K562 (cell line): Measurements from ENCODE around the gene TVP23A.

ENCODE experiments used
- GABPA ChIP-seq: fragments of 200-800 bp; sonication (Bioruptor generic); conservative IDR thresholded peaks from 2 replicates; pipeline ENCODE4 v1.6.1; 2016; ENCODE audit warnings: low read depth, missing genetic modification characterization, missing compliant biosample characterization
- KLF6 ChIP-seq: fragments of 250-450 bp; sonication (Bioruptor Pico); IDR thresholded peaks from 2 replicates; pipeline ENCODE4 v1.4.0; 2020; ENCODE audit warnings: mild to moderate bottlenecking, moderate library complexity, borderline replicate concordance
- NCOA4 ChIP-seq: fragments of 450-650 bp; IDR thresholded peaks from 2 replicates; pipeline ENCODE4 v1.6.1; 2018; ENCODE audit warnings: mild to moderate bottlenecking; ENCODE audit not compliant: partially characterized antibody
- NFATC3 ChIP-seq: fragments of 450-650 bp; IDR thresholded peaks from 2 replicates; pipeline ENCODE4 v1.6.1; 2017; ENCODE audit warnings: mild to moderate bottlenecking
- ZNF124 ChIP-seq: sonication (generic); formaldehyde crosslinking; IDR thresholded peaks from 2 replicates; pipeline ENCODE4 v1.8.1; 2022; ENCODE audit warnings: missing genetic modification reagents
- ZNF780A ChIP-seq: fragments of 250-450 bp; sonication (Bioruptor Pico); IDR thresholded peaks from 2 replicates; pipeline ENCODE4 v1.5.0; 2021; ENCODE audit warnings: mild to moderate bottlenecking
- TF ChIP-seq, protein P1 (sequence below), 2 experiments: fragments of 450-650 bp; formaldehyde crosslinking in 1 of 2; IDR thresholded peaks; 2 replicates each; pipeline versions ENCODE4 v1.4.0 to v1.6.1; 2014 to 2020; ENCODE audit warnings: mild to moderate bottlenecking in 2 of 2, borderline replicate concordance in 1 of 2, low read depth in 1 of 2
- TF ChIP-seq, protein P2 (sequence below), 3 experiments: IDR thresholded peaks in 2 of 3; conservative IDR thresholded peaks in 1 of 3; 2 replicates each; pipeline ENCODE4 v1.5.1; 2011 to 2012; ENCODE audit warnings: low read length in 3 of 3, mild to moderate bottlenecking in 3 of 3, control low read depth in 2 of 3, improper control_type of control experiment in 1 of 3, inconsistent platforms in 1 of 3, low read depth in 1 of 3, mixed read lengths in 1 of 3, moderate library complexity in 1 of 3; ENCODE audit not compliant: insufficient read depth in 2 of 3
- TF ChIP-seq, protein P3 (sequence below): sonication (generic); IDR thresholded peaks from 2 replicates; pipeline ENCODE4 v1.6.1; 2016
- TF ChIP-seq, protein P4 (sequence below): fragments of 450-650 bp; conservative IDR thresholded peaks from 2 replicates; pipeline ENCODE4 v1.6.1; 2016; ENCODE audit warnings: missing genetic modification characterization, low read depth, mild to moderate bottlenecking, missing compliant biosample characterization, moderate library complexity

DNA sequence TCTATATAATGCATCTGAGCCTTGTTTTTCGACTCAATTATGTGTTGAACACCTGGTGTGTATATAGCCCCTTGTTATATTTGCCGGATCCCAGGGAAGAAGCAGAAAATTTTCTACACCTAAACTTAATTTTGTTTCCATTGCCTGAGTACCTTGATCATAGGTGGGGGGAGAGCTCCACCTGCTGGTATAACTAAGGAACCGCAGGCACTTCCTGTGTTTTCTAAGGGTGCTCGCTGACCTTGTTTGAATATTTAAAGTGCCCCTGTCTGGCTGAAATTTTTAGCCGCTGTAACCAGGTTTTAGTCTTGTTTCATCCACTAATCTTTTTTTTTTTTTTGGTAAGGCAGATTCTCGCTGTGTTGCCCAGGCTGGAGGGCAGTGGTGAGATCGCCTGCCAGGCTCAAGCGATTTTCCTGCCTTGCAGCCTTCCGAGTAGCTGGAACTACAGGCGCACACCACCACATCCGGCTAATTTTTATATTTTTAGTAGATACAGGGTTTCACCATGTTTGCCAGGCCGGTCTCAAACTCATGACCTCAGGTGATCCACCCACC is 81.4 kb downstream of the TVP23A start:
- TF ChIP-seq, protein P1, sequence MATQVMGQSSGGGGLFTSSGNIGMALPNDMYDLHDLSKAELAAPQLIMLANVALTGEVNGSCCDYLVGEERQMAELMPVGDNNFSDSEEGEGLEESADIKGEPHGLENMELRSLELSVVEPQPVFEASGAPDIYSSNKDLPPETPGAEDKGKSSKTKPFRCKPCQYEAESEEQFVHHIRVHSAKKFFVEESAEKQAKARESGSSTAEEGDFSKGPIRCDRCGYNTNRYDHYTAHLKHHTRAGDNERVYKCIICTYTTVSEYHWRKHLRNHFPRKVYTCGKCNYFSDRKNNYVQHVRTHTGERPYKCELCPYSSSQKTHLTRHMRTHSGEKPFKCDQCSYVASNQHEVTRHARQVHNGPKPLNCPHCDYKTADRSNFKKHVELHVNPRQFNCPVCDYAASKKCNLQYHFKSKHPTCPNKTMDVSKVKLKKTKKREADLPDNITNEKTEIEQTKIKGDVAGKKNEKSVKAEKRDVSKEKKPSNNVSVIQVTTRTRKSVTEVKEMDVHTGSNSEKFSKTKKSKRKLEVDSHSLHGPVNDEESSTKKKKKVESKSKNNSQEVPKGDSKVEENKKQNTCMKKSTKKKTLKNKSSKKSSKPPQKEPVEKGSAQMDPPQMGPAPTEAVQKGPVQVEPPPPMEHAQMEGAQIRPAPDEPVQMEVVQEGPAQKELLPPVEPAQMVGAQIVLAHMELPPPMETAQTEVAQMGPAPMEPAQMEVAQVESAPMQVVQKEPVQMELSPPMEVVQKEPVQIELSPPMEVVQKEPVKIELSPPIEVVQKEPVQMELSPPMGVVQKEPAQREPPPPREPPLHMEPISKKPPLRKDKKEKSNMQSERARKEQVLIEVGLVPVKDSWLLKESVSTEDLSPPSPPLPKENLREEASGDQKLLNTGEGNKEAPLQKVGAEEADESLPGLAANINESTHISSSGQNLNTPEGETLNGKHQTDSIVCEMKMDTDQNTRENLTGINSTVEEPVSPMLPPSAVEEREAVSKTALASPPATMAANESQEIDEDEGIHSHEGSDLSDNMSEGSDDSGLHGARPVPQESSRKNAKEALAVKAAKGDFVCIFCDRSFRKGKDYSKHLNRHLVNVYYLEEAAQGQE (IDR thresholded peaks at IDR 0.05; ENCODE audit: borderline replicate concordance), result peak; percentile 86; the same call in 1 of the 2 replicates
- TF ChIP-seq, protein P1 (CRISPR knock-in tag; IDR thresholded peaks at IDR 0.05; ENCODE audit: low read depth), result no peak
- TF ChIP-seq ZNF124 (CRISPR knock-in tag) (no peak), GABPA (tag) (no peak), ZNF780A (no peak), KLF6 (CRISPR knock-in tag) (no peak), NFATC3 (no peak), NCOA4 (no peak)
- TF ChIP-seq, protein P2, sequence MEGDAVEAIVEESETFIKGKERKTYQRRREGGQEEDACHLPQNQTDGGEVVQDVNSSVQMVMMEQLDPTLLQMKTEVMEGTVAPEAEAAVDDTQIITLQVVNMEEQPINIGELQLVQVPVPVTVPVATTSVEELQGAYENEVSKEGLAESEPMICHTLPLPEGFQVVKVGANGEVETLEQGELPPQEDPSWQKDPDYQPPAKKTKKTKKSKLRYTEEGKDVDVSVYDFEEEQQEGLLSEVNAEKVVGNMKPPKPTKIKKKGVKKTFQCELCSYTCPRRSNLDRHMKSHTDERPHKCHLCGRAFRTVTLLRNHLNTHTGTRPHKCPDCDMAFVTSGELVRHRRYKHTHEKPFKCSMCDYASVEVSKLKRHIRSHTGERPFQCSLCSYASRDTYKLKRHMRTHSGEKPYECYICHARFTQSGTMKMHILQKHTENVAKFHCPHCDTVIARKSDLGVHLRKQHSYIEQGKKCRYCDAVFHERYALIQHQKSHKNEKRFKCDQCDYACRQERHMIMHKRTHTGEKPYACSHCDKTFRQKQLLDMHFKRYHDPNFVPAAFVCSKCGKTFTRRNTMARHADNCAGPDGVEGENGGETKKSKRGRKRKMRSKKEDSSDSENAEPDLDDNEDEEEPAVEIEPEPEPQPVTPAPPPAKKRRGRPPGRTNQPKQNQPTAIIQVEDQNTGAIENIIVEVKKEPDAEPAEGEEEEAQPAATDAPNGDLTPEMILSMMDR (IDR thresholded peaks at IDR 0.05 in 2 of 3, conservative IDR thresholded peaks at IDR 0.05 in 1 of 3; ENCODE audit: insufficient read depth in 2 of 3, low read depth in 1 of 3, low read length in 3 of 3), result peak; percentile 79 to 95 (median 85)
- TF ChIP-seq, protein P3, sequence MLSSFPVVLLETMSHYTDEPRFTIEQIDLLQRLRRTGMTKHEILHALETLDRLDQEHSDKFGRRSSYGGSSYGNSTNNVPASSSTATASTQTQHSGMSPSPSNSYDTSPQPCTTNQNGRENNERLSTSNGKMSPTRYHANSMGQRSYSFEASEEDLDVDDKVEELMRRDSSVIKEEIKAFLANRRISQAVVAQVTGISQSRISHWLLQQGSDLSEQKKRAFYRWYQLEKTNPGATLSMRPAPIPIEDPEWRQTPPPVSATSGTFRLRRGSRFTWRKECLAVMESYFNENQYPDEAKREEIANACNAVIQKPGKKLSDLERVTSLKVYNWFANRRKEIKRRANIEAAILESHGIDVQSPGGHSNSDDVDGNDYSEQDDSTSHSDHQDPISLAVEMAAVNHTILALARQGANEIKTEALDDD, result no peak
- TF ChIP-seq, protein P4, sequence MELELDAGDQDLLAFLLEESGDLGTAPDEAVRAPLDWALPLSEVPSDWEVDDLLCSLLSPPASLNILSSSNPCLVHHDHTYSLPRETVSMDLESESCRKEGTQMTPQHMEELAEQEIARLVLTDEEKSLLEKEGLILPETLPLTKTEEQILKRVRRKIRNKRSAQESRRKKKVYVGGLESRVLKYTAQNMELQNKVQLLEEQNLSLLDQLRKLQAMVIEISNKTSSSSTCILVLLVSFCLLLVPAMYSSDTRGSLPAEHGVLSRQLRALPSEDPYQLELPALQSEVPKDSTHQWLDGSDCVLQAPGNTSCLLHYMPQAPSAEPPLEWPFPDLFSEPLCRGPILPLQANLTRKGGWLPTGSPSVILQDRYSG (tag), result no peak
